GM12878 (cell line): Measurements from ENCODE around the gene GOLGA6B. TPM values are rescaled to one million over a fixed set of nuclear protein-coding genes. Genes with fewer than 3 reads are reported as not detected.

Experiments
- ATAC-seq: fragments of 200-7000 bp; cut with Tn5 transposase; 3 replicates; pipeline ENCODE4 v1.9.1; 2020; ENCODE audit warnings: mild to moderate bottlenecking, moderate library complexity
- BruUV-seq: library from RNA; stranded (reverse); fragments of 400-500 nt; replicated peaks from 2 replicates; lab custom pipeline; 2021; lab: Mats Ljungman, UMichigan
- CTCF ChIA-PET: fragments of 300-600 bp; sonication (Branson Sonifier 250); formaldehyde crosslinking; extraction: SDS; loops from one replicate; lab custom pipeline; 2021; ENCODE audit warnings: inconsistent platforms; lab: Yijun Ruan, JAX
- POLR2A ChIA-PET: fragments of 350-600 bp; formaldehyde crosslinking; extraction: SDS; loops from one replicate; lab custom pipeline; 2021; ENCODE audit warnings: inconsistent platforms; lab: Charles Lee
- RAD21 ChIA-PET: fragments of 300-600 bp; sonication (Branson Sonifier 250); formaldehyde crosslinking; loops from one replicate; lab custom pipeline; 2023; ENCODE audit warnings: antibody characterized with exemption; ENCODE audit not compliant: unreplicated experiment; lab: Charles Lee
- SMC1A ChIA-PET: fragments of 300-600 bp; sonication (Branson Sonifier 250); formaldehyde crosslinking; loops from one replicate; lab custom pipeline; 2023; ENCODE audit not compliant: unreplicated experiment, uncharacterized antibody; lab: Charles Lee
- DNase-seq: peaks from one replicate; pipeline ENCODE4 v3.0.0-alpha.2; 2011; ENCODE audit warnings: low read depth, low spot score
- FAIRE-seq: peaks from 3 replicates; lab custom pipeline; 2011; peaks lifted over from hg19 to GRCh38; lab: Jason Lieb, UNC
- H2AFZ ChIP-seq: 2 replicates; pipeline ENCODE4 v1.6.0; 2011; ENCODE audit warnings: low read depth, low read length, control low read depth; ENCODE audit not compliant: control insufficient read depth
- H3K27ac ChIP-seq: 2 replicates; pipeline ENCODE4 v1.5.1; 2011; ENCODE audit warnings: control low read depth; ENCODE audit not compliant: control insufficient read depth, insufficient read depth
- H3K27me3 ChIP-seq, 2 experiments: replicated peaks in 1 of 2; 2 replicates each; pipeline versions ENCODE4 v1.6.0 to v1.6.1; 2011; ENCODE audit warnings: low read length in 1 of 2; ENCODE audit not compliant: control insufficient read depth in 2 of 2, insufficient read depth in 2 of 2
- H3K36me3 ChIP-seq, 2 experiments: 2 replicates each; pipeline ENCODE4 v1.5.1; 2011; ENCODE audit warnings: low read length in 1 of 2; ENCODE audit not compliant: control insufficient read depth in 2 of 2, insufficient read depth in 2 of 2
- H3K4me1 ChIP-seq: 2 replicates; pipeline ENCODE4 v1.6.1; 2011; ENCODE audit warnings: mild to moderate bottlenecking, low read length, moderate library complexity, mixed read lengths; ENCODE audit not compliant: control insufficient read depth, insufficient read depth
- H3K4me2 ChIP-seq: 2 replicates; pipeline ENCODE4 v1.6.0; 2011; ENCODE audit warnings: control low read depth; ENCODE audit not compliant: control insufficient read depth, insufficient read depth
- H3K4me3 ChIP-seq: fragments of 200-600 bp; sonication (generic); 2 replicates; pipeline ENCODE4 v1.5.1; 2016
- H3K79me2 ChIP-seq: 2 replicates; pipeline ENCODE4 v1.6.0; 2011; ENCODE audit warnings: low read length; ENCODE audit not compliant: control insufficient read depth, insufficient read depth
- H3K9ac ChIP-seq: 2 replicates; pipeline ENCODE4 v1.8.0; 2011; ENCODE audit warnings: low read length, control low read depth, mixed read lengths; ENCODE audit not compliant: control insufficient read depth, insufficient read depth
- H3K9me3 ChIP-seq: replicated peaks from 3 replicates; pipeline ENCODE4 v1.5.1; 2011; ENCODE audit warnings: mild to moderate bottlenecking, low read length; ENCODE audit not compliant: control insufficient read depth, insufficient read depth
- H4K20me1 ChIP-seq: 2 replicates; pipeline ENCODE4 v1.6.0; 2011; ENCODE audit not compliant: control insufficient read depth, insufficient read depth
- CREM ChIP-seq: IDR thresholded peaks from 2 replicates; pipeline ENCODE4 v1.6.1; 2014; ENCODE audit warnings: antibody characterized with exemption, low read depth
- IKZF2 ChIP-seq, 2 experiments: fragments of 450-650 bp; IDR thresholded peaks; 2 replicates each; pipeline ENCODE4 v1.6.1; 2017; ENCODE audit warnings: mild to moderate bottlenecking in 2 of 2, moderate library complexity in 2 of 2
- NFIC ChIP-seq: IDR thresholded peaks from 2 replicates; pipeline ENCODE4 v1.6.1; 2012; ENCODE audit warnings: low read depth, mild to moderate bottlenecking, inconsistent platforms, low read length, moderate library complexity
- PAX5 ChIP-seq: IDR thresholded peaks from 2 replicates; pipeline ENCODE4 v1.6.1; 2011; ENCODE audit warnings: low read depth, low read length, borderline replicate concordance
- RCOR1 ChIP-seq: conservative IDR thresholded peaks from 2 replicates; pipeline ENCODE4 v1.6.1; 2012; ENCODE audit warnings: low read depth, low read length, improper control_type of control experiment
- TAF1 ChIP-seq: IDR thresholded peaks from 2 replicates; pipeline ENCODE4 v1.6.1; 2011; ENCODE audit warnings: mild to moderate bottlenecking, low read depth, low read length, borderline replicate concordance
- TCF12 ChIP-seq: IDR thresholded peaks from 2 replicates; pipeline ENCODE4 v1.6.1; 2011; ENCODE audit warnings: low read depth, mild to moderate bottlenecking, low read length
- ZBED1 ChIP-seq: IDR thresholded peaks from 2 replicates; pipeline ENCODE4 v1.6.1; 2016; ENCODE audit warnings: borderline replicate concordance
- WGBS: methylation state at CpG from one replicate; pipeline ENCODE4 v1.1.6; 2016; ENCODE audit warnings: low lambda C conversion rate; ENCODE audit not compliant: insufficient replicate concordance, insufficient coverage; ENCODE audit errors: missing lambda C conversion rate; 5-methylcytosine and 5-hydroxymethylcytosine counted together
- in situ Hi-C: fragments of 300-500 bp; cut with MboI; formaldehyde crosslinking; loops from 9 replicates; pipeline ENCODE4 v1.14.3; 2018; ENCODE audit warnings: mixed read lengths
- intact Hi-C: fragments of 100-400 bp; cut with micrococcal nuclease; formaldehyde crosslinking; loops from one replicate; pipeline ENCODE4 v1.14.2; 2022; ENCODE audit not compliant: unreplicated experiment
- polyA plus RNA-seq, 11 experiments: library from polyadenylated mRNA; depleted of rRNA in 4 of 11; unstranded in 6 of 11; stranded (reverse) in 5 of 11; fragments of >200 nt; fragmentation: Nextera tagmentation in 4 of 11; fragmentation: Illumina TruSeq in 1 of 11; extraction: Ambion mirVana in 4 of 11; extraction: Trizol in 1 of 11; gene quantifications; 1 replicate in 1 of 11; 2 replicates in 10 of 11; pipeline versions ENCODE4 v1.2.1 to v1.2.3, GENCODE V29; 2011 to 2016; ENCODE audit warnings: inconsistent platforms in 2 of 11, missing spikeins in 2 of 11, low read depth in 1 of 11
- total RNA-seq, 4 experiments: library from RNA; depleted of rRNA in 3 of 4; stranded (reverse); fragments of >200 nt in 3 of 4; fragmentation: Illumina TruSeq in 1 of 4; extraction: Trizol in 1 of 4; gene quantifications; 2 replicates each; pipeline versions ENCODE4 v1.2.1 to v1.2.3, GENCODE V29; 2013 to 2021
- TF ChIP-seq, protein P1 (sequence below): IDR thresholded peaks from 2 replicates; pipeline ENCODE4 v1.6.1; 2012; ENCODE audit warnings: low read depth, low read length, improper control_type of control experiment

The GOLGA6B gene
- total and polyA plus RNA-seq, 10 of the 15 experiments (the other 5 are each of a cell fraction or from before 2014, with no cell fraction given), result not detected

DNA sequence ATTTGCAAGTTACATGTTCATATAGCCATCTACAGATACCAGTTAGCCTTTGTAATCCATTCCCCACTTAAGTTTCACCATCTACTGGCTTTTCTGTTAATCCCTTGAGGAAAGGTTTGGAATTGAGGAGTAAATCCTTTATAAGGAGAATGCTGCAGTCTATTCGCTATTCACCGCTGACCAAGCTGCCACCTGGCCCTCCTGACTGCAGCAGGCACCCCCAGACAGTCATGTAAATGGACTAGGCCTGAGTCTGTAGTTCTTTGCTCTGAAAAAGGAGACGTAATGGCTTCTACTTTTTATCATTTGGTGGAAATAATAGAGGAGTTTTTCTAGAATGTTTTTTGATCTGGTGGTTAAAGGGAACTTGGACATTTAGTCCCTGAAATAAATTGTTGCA lies 28.3 kb downstream of the GOLGA6B start:
- TF ChIP-seq TAF1, result no peak
- no peak for TF ChIP-seq PAX5
- TF ChIP-seq ZBED1, result no peak
- no peak for TF ChIP-seq NFIC
- no peak for TF ChIP-seq RCOR1
- no TSS peak for BruUV-seq
- H3K9ac ChIP-seq, result no peak overlapping the region
- H3K27ac ChIP-seq, result no peak overlapping the region
- WGBS, result 91% methylated on average over 3 of the region's 3 CpGs
- ChIA-PET POLR2A (no interaction called here), CTCF (no interaction called here), RAD21 (no interaction called here), SMC1A (no interaction called here)
- no peak overlapping the region for H3K4me3 ChIP-seq
- ATAC-seq (no peak), FAIRE-seq (no peak), DNase-seq (no peak)
- H3K36me3 ChIP-seq, result no peaks in the 10 kb centered on the region
- no peaks in the 10 kb centered on the region for H3K79me2 ChIP-seq
- H3K4me1 ChIP-seq, result no peaks in the 10 kb centered on the region
- H3K9me3 ChIP-seq, result no peaks in the 10 kb centered on the region
- no peaks in the 10 kb centered on the region for H4K20me1 ChIP-seq
- H2AFZ ChIP-seq, result no peak overlapping the region
- in situ Hi-C loops, result no loop called here
- intact Hi-C loops, result no loop called here
- peaks cover 0 to 2% of the 10 kb centered on the region in 2 experiments; a peak in 1 of 4 replicates for H3K27me3 ChIP-seq
- H3K4me2 ChIP-seq, result no peak overlapping the region

DNA sequence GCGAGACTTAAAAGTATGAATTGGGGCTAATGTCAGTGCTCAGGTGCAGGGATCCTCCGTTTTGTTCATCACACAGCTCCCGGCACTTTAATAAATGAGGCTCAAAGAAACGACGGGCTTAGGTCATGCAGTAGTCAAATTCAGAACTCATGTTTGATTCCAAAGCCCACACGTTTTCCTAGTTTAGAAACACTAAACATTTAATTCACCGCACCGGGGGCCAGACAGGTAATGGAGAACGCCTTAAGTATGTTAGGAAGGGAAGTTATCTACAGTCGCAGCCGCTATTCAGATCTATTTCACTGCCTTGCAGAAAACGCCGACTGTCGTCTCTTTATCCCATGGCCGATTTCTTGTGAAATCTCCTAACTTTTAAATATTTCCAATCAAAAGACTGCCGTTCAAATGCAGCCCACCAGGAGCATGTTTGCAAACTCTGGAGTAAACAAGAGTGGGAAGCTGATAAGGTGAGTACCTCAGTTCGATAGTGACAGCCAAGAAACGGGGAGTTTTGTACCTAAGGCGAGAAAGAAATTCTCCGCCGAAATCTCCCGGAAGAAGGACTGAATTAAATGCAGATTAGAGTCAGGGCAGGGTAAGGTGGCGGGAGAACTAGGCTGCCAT lies 30.9 kb downstream of the GOLGA6B start:
- Histone ChIP-seq H3K4me1 (no peaks in the 10 kb centered on the region), H3K9ac (peak overlapping the region; percentile 84), H3K27me3 (no peaks in the 10 kb centered on the region), H3K9me3 (no peaks in the 10 kb centered on the region), H2AFZ (peak overlapping the region; percentile 98)
- FAIRE-seq, result peak; percentile 23
- intact Hi-C loops, result no loop called here
- SMC1A ChIA-PET, result interaction anchor here (1.4 kb wide), 1 partner anchor 212 kb away, joined by 3 read pairs; no protein-coding TSS in a partner anchor
- WGBS, result 35% methylated on average over 23 of the region's 23 CpGs
- CTCF ChIA-PET, result interaction anchor here (0.9 to 1.9 kb wide), 5 partner anchors 10 to 54 kb away, joined by 3 to 10 read pairs (median 5); no protein-coding TSS in a partner anchor
- TSS peak; percentile 99 for BruUV-seq
- no peak for ATAC-seq
- in situ Hi-C loops, result no loop called here
- POLR2A ChIA-PET, result interaction anchor here (0.6 kb wide), 1 partner anchor 191 kb away, joined by 3 read pairs; no protein-coding TSS in a partner anchor
- no peak for DNase-seq
- TF ChIP-seq TCF12 (0 out of 2 replicates have a peak, but pooled peaks have one; percentile 2), CREM (no peak), IKZF2 (IDR thresholded peaks at IDR 0.05) (no peak)
- TF ChIP-seq, protein P1, sequence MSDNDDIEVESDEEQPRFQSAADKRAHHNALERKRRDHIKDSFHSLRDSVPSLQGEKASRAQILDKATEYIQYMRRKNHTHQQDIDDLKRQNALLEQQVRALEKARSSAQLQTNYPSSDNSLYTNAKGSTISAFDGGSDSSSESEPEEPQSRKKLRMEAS, result 0 out of 2 replicates have a peak, but pooled peaks have one; percentile 7
- TF ChIP-seq, all 136 proteins: peak for 2
- Histone ChIP-seq H3K4me3 (peak overlapping the region; percentile 84), H3K36me3 (no peaks in the 10 kb centered on the region), H4K20me1 (no peaks in the 10 kb centered on the region), H3K79me2 (no peaks in the 10 kb centered on the region), H3K27ac (peak overlapping the region; percentile 73), H3K4me2 (peak overlapping the region; percentile 79)
- RAD21 ChIA-PET, result no interaction called here
